Psoas muscle (tissue), 8 donors: ENCODE data around the gene DPP4. TPM values are rescaled to one million over a fixed set of nuclear protein-coding genes. Genes with fewer than 3 reads are reported as not detected.

Experiments used
- ATAC-seq, 4 donors: fragments of 200-7000 bp; cut with Tn5 transposase; one replicate each; pipeline ENCODE4 v1.9.1; 2020; ENCODE audit warnings: moderate library complexity in 3 of 4, mild to moderate bottlenecking in 2 of 4
- DNase-seq, 2 donors: peaks; one replicate each; pipeline ENCODE4 v3.0.0-alpha.2; 2020
- H3K27ac ChIP-seq: fragments of 200-600 bp; one replicate; pipeline ENCODE4 v1.8.0; 2022
- H3K27me3 ChIP-seq, 3 donors: fragments of 200-600 bp in 1 of 3; one replicate each; pipeline versions ENCODE4 v1.6.1 to v1.8.0; 2013 to 2022; ENCODE audit warnings: low read length in 2 of 3, mild to moderate bottlenecking in 2 of 3, moderate library complexity in 1 of 3; ENCODE audit not compliant: insufficient read depth in 3 of 3
- H3K36me3 ChIP-seq, 2 donors: fragments of 200-600 bp in 1 of 2; one replicate each; pipeline versions ENCODE4 v1.6.1 to v1.8.0; 2013 to 2022; ENCODE audit warnings: low read depth in 1 of 2, mild to moderate bottlenecking in 1 of 2, moderate library complexity in 1 of 2; ENCODE audit not compliant: insufficient read depth in 1 of 2
- H3K4me1 ChIP-seq: fragments of 200-600 bp; one replicate; pipeline ENCODE4 v1.8.0; 2022
- H3K4me3 ChIP-seq: fragments of 200-600 bp; one replicate; pipeline ENCODE4 v1.8.0; 2022; ENCODE audit warnings: mild to moderate bottlenecking
- H3K9me3 ChIP-seq: fragments of 200-600 bp; one replicate; pipeline ENCODE4 v1.8.0; 2022
- CTCF ChIP-seq: fragments of 200-600 bp; IDR thresholded peaks from one replicate; pipeline ENCODE4 v1.8.0; 2022; ENCODE audit warnings: antibody characterized with exemption
- WGBS, 3 donors: extraction: QIAGEN DNeasy Blood & Tissue Kit; methylation state at CpG; one replicate each; pipeline versions ENCODE4 v1.1.6 to v1.1.7; 2013; 5-methylcytosine and 5-hydroxymethylcytosine counted together
- intact Hi-C, 2 donors: fragments of 100-400 bp; cut with DNase I; formaldehyde crosslinking; loops; one replicate each; pipeline versions ENCODE4 v1.11.0 to v1.14.2; 2022
- polyA plus RNA-seq, 3 donors: library from polyadenylated mRNA; stranded (reverse); fragments of 200-250 nt; gene quantifications; one replicate each; pipeline ENCODE4 v1.2.3, GENCODE V29; 2013
- total RNA-seq, 4 donors: library from RNA; stranded (reverse); fragmentation: NEBNext Ultra II Directional in 2 of 4; extraction: Animal tissue kit (Norgen Biotek cat#: 25700) in 2 of 4; gene quantifications; one replicate each; pipeline versions ENCODE4 v1.2.1 to v1.2.4, GENCODE V29; 2021 to 2023
- donor health status: healthy with polysubstance abuse.
- donor health status: DM: no; HTN: no; CAD: no; lungs with moderate emphysema.
- donor health status: Bipolar disorder and iron deficiency.
- donor health status: healthy.
- donor health status: DM: yes; HTN: yes; CAD: no.
- donor health status: DM: no; HTN: no; CAD: no.
- donor health status: DM: no; HTN: no; CAD: no.
- donor health status: DM: yes; HTN: yes; CAD: no.

The DPP4 gene
- total and polyA plus RNA-seq, 7 donors = 0.25 to 3.1 (median 0.80) TPM

GRCh38 chr2:161998857-161999256, 75.2 kb downstream of the DPP4 start:
- no peak overlapping the region for H3K27ac ChIP-seq
- 85 to 90% (median 88%) methylated on average over 1 of the region's 1 CpG for WGBS, 3 donors
- no peak for TF ChIP-seq CTCF
- H3K9me3 ChIP-seq = no peaks in the 10 kb centered on the region
- no peak overlapping the region for H3K4me3 ChIP-seq
- no peaks in the 10 kb centered on the region for H3K4me1 ChIP-seq
- no peaks in the 10 kb centered on the region for H3K36me3 ChIP-seq
- H3K27me3 ChIP-seq = no peaks in the 10 kb centered on the region
- intact Hi-C loops = no loop called here
- DNase-seq (no peak), ATAC-seq (no peak)

GRCh38 chr2:161997916-161998471, 76.0 kb downstream of the DPP4 start:
- DNase-seq (no peak), ATAC-seq (no peak)
- WGBS, 3 donors = 62 to 65% (median 63%) methylated on average over 9 of the region's 9 CpGs
- TF ChIP-seq CTCF = no peak
- H3K27me3 ChIP-seq = no peaks in the 10 kb centered on the region
- no peaks in the 10 kb centered on the region for H3K36me3 ChIP-seq
- no peaks in the 10 kb centered on the region for H3K4me1 ChIP-seq
- no peaks in the 10 kb centered on the region for H3K9me3 ChIP-seq
- intact Hi-C loops = no loop called here
- H3K4me3 ChIP-seq = no peak overlapping the region
- H3K27ac ChIP-seq = no peak overlapping the region

GRCh38 chr2:161995553-161996016, 78.4 kb downstream of the DPP4 start:
- Histone ChIP-seq H3K4me1 (no peaks in the 10 kb centered on the region), H3K36me3 (no peaks in the 10 kb centered on the region), H3K4me3 (no peak overlapping the region), H3K27me3 (peaks cover 0 to 4% (median 0%) of the 10 kb centered on the region in 3 donors), H3K9me3 (no peaks in the 10 kb centered on the region), H3K27ac (no peak overlapping the region)
- no peak for TF ChIP-seq CTCF
- ATAC-seq (no peak), DNase-seq (no peak)
- intact Hi-C loops = no loop called here

- Histone ChIP-seq H3K27me3 (peaks cover 0 to 4% (median 0%) of the 10 kb centered on the region in 3 donors), H3K4me3 (no peak overlapping the region), H3K36me3 (no peaks in the 10 kb centered on the region), H3K27ac (no peak overlapping the region), H3K9me3 (no peaks in the 10 kb centered on the region), H3K4me1 (no peaks in the 10 kb centered on the region)
- TF ChIP-seq CTCF = no peak
- no peak for ATAC-seq
- DNase-seq = no peak
- 52 to 60% (median 54%) methylated on average over 5 of the region's 5 CpGs for WGBS, 3 donors
- intact Hi-C loops = no loop called here
Measured at GRCh38 chr2:161994761-161995520, 79.1 kb downstream of the DPP4 start.
